Immature natural killer cell (primary cell): ENCODE data around the gene HEPH. TPM values are rescaled to one million over a fixed set of nuclear protein-coding genes. Genes with fewer than 3 reads are reported as not detected.

Source experiments
- DNase-seq, 3 donors: peaks; one replicate each; pipeline ENCODE4 v3.0.0; 2022; ENCODE audit warnings: mixed read lengths in 1 of 3
- H3K27ac Mint-ChIP-seq, 6 donors: one replicate each; pipeline ENCODE4 v1.8.0; 2020; ENCODE audit warnings: mixed read lengths in 6 of 6, mild to moderate bottlenecking in 5 of 6, inconsistent platforms in 4 of 6, moderate library complexity in 3 of 6
- H3K27me3 Mint-ChIP-seq, 3 donors: one replicate each; pipeline ENCODE4 v1.8.0; 2020 to 2021; ENCODE audit warnings: low read depth in 3 of 3, mild to moderate bottlenecking in 3 of 3, mixed read lengths in 3 of 3, moderate library complexity in 3 of 3, inconsistent platforms in 1 of 3
- H3K36me3 Mint-ChIP-seq, 3 donors: one replicate each; pipeline ENCODE4 v1.8.0; 2020; ENCODE audit warnings: mixed read lengths in 3 of 3, inconsistent platforms in 2 of 3, mild to moderate bottlenecking in 2 of 3
- H3K4me1 Mint-ChIP-seq, 2 donors: one replicate each; pipeline ENCODE4 v1.8.0; 2020; ENCODE audit warnings: inconsistent platforms in 2 of 2, mild to moderate bottlenecking in 2 of 2, mixed read lengths in 2 of 2, moderate library complexity in 1 of 2
- H3K4me3 Mint-ChIP-seq, 5 donors: one replicate each; pipeline ENCODE4 v1.8.0; 2020; ENCODE audit warnings: mild to moderate bottlenecking in 5 of 5, mixed read lengths in 5 of 5, inconsistent platforms in 3 of 5, moderate library complexity in 3 of 5
- H3K9me3 Mint-ChIP-seq, 6 donors: one replicate each; pipeline ENCODE4 v1.8.0; 2020; ENCODE audit warnings: mild to moderate bottlenecking in 6 of 6, mixed read lengths in 6 of 6, inconsistent platforms in 4 of 6, moderate library complexity in 3 of 6
- polyA plus RNA-seq, 3 donors: library from polyadenylated mRNA; unstranded; fragments of 300-500 nt; fragmentation: Illumina TruSeq; gene quantifications; one replicate each; pipeline ENCODE4 v1.2.3, GENCODE V29; 2021

HEPH gene
- polyA plus RNA-seq, 3 donors from 2014 or later: not detected

DNA sequence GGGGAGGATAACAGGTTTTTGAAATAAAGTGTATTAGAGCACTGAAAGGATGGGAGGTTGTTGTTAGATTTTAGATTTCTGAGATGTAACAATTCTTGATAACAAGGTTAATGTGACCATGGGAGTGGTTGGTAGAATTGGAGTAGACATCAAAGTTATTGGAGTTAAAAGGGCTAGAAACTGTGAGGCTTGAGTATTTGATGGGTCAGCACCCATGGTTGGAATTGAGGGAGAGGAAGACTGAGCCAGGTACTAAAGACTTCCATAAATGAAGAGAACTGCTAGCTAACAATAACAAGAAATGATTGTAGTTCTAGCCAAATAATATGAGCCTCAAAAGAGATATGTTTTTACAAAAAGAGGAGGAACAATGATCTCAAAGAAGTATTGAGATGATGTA is 98.8 kb downstream of the HEPH start:
- Mint-ChIP-seq H3K27me3 (peaks cover 3 to 10% (median 5%) of the 10 kb centered on the region in 3 donors), H3K4me3 (no peak overlapping the region), H3K27ac (no peak overlapping the region), H3K9me3 (peaks cover 0 to 3% (median 0%) of the 10 kb centered on the region in 6 donors), H3K4me1 (no peaks in the 10 kb centered on the region), H3K36me3 (peaks cover 0 to 3% (median 0%) of the 10 kb centered on the region in 3 donors)
- no peak for DNase-seq

Other genes with a start within 250 kb of the HEPH start
- gene VSIG4, start 124.2 kb upstream of the HEPH start, polyA plus RNA-seq: not detected